Endothelial cell of coronary artery (primary cell): ENCODE data around the gene FGF2. TPM values are rescaled to one million over a fixed set of nuclear protein-coding genes. Genes with fewer than 3 reads are reported as not detected.

ENCODE experiments used
- total RNA-seq: library from RNA; depleted of rRNA; stranded (reverse); fragments of >200 nt; gene quantifications from 2 replicates; pipeline ENCODE4 v1.2.3, GENCODE V29; 2014

Gene FGF2
- total RNA-seq: 8.1 and 36.0 TPM in 2 replicates

GRCh38 chr4:122826553-122827257 lies at the start of gene FGF2:
FGF2 (plus strand) TSS chr4:122826831; CDS start chr4:122827175, 344 bp downstream.

GRCh38 chr4:122921971-122922876 lies 95.6 kb downstream of the FGF2 start, which contains the start of gene NUDT6:
NUDT6 (minus strand) TSS chr4:122922597; CDS start chr4:122922572, 25 bp downstream.

Other genes with a start within 250 kb of the FGF2 start
- gene IL21, start 205.8 kb upstream of the FGF2 start, total RNA-seq: not detected in 2 replicates
- gene BBS12, start 94.1 kb upstream of the FGF2 start, total RNA-seq: 4.0 and 4.7 TPM in 2 replicates
- 5.0 and 5.7 TPM in 2 replicates for gene NUDT6, start 95.8 kb downstream of the FGF2 start, total RNA-seq